Stimulated activated CD8-positive, alpha-beta memory T cell treated with anti-CD3 and anti-CD28 coated beads, Interleukin-12 subunit alpha, Interleukin-12 subunit beta, amount 100 ng/mL, for 24 hours (primary cell): ENCODE results near the gene SPRN.
"Not testable (repeated sequence)": the region's sequence is repeated elsewhere in the genome, so short reads cannot be mapped to it uniquely, and the experiment has no call there.

Experiments
- DNase-seq: peaks from one replicate; pipeline ENCODE4 v3.0.0-alpha.2; 2020; ENCODE audit errors: extremely low read depth

The SPRN gene

DNA sequence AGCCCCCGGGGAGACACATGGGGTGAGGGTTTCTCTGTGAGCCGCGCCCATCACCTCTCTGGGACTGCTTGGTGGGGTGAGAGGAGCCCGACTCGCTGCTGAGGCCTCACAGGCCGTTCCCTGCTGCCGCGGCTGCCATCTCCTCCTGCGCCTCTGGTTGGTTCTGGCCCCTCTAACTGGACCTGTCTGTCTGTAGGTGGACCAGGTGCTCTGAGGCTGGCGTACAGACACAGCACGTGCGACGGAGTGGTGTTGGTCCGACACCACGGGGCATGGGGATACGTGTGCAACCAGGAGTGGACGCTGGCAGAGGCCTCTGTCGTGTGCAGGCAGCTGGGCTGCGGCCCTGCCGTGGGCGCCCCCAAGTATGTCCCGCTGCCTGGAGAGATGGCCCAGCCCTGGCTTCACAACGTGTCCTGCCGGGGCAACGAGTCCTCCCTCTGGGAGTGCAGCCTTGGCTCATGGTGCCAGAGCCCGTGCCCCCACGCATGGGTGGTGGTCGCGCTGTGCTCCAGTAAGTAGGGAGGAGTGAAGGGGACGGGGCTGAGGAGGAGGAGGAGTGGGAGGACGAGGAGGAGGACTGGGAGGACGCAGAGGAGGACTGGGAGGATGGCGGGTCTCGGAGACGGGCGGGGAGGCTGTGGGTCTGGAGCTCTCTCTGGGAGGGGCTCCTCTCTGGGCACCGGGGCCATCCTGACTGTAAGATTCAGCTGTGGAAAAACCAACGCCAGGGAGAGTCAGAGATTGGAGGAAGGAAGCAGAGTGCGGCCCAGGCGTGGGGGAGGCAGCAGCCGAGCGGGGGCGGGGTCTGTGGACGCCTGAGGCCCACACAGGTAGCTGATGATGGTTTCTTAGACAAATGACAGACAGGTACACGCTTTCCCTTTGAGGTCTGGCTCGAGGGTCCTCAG is 31.9 kb upstream of the SPRN start:
- no peak for DNase-seq

GRCh38 chr10:133455611-133456031 is 31.2 kb upstream of the SPRN start:
- no peak for DNase-seq

DNA sequence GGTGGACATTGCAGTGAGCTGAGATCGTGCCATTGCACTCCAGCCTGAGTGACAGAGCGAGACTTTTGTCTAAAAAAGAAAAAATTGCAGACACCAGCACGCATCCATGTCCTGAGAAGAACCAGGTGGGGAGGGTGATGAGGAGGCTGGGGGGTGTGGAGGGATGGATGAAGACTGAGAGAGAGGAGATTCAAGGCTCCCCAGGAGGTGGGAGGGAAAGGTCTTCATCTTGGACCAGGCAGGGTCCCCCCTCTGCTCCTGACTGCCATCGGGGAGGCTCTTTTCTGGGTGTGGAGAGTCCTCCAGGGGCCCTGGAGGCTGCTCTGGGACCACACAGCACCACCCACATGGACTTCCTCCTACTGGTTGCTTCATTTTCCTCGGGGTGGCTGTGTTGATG is 30.8 kb upstream of the SPRN start:
- no peak for DNase-seq

GRCh38 chr10:133454204-133454893 is 29.9 kb upstream of the SPRN start:
- no peak for DNase-seq

- no peak for DNase-seq
These were observed 29.2 kb upstream of the SPRN start, which contains the start of gene SCART1 for GRCh38 chr10:133453516-133454203. TSS of gene SCART1 (plus strand) at chr10:133453945. CDS start at chr10:133453998, 53 bp downstream.

- no peak for DNase-seq
These were observed 28.0 kb upstream of the SPRN start for GRCh38 chr10:133452453-133452852.

DNA sequence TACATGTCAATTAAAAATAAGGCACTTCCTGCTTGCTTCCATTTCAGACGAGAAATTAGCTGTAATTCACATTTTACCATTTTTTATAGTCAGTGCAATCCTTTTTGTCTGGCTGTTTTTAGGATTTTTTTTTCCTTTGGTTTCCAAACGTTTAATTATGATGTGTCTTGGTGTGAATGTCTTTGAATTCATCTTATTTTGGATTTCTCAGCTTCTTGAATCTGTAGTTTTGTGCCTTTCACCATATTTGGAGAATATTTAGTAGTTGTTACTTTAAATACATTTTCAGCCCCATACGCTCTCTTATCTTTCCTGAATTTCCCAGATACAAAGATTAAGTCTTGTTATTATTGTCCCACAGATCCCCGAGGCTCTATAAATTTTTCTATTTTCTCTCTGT is 26.9 kb upstream of the SPRN start:
- DNase-seq, result no peak

- DNase-seq, result no peak
These were observed 23.7 kb upstream of the SPRN start for GRCh38 chr10:133448120-133448519.

GRCh38 chr10:133446979-133447378 is 22.6 kb upstream of the SPRN start:
- no peak for DNase-seq

DNA sequence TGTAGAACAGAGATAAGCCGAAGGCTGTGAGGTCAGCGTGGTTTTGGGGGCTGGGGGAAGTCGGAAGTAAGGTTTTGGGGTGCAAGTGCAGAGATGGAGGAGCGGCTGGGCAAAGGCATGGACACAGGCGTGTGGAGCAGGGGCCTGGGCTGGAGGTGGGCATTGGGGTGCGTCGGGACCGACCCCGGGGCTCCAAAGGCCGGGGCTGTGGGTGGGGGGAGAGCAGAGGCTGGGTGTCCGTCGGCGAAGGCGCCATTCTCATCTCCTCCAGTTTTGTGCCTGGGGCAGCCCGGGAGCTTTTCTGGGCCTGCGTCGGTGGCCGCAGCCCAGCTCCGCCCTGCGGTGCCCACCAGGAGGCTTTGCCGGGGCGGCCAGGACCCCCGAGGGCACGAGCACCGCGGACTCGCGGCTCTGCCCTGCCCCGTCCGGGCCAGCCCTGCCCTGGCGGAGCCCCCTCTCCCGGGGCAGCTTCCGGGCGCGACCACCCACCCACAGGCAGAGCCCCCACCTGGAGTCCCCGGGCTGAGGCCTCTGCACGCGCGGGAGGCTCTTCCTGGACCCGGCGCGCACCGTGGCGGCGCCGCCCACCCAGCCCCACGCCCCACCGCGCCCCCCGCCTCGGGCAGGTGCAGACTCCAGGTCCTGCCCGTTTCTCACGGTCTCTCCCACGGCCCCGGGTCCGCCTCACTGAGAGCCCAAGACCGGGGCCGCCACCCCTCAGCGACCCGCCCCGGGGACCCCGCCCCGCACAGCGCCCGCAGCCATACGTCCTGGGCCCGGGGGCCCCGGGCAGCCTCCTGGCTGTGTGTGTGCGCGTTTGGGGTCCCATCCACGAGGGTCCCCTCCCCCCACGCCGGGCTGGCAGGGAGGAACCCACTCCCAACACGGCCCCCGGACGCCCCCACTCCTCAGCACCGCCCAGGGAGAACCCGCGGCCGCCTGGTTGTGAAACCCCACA is 21.6 kb upstream of the SPRN start:
- no peak for DNase-seq

DNA sequence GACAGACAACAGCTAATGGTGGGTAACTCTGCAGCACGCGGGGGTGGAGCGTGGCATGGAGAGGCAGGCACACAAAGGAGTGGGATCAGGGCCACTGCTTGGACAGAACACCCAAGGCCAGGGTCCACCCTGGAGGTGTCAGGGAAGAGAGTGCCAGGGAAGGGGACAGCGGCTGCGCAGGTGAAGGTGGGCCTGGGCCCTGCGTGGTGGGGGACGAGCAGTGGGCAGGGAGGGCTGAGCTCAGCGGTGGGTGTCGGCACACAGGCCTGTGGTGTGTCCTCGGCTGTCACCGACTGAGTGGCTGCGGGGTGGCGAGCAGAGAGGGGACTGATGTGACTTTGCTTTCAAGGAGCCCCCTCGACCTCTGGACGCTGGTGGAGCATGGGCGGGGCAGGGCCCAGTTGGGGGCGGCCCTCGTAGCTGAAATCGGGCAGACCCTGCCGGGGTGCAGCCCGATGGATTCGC is 20.9 kb upstream of the SPRN start:
- DNase-seq, result no peak

DNA sequence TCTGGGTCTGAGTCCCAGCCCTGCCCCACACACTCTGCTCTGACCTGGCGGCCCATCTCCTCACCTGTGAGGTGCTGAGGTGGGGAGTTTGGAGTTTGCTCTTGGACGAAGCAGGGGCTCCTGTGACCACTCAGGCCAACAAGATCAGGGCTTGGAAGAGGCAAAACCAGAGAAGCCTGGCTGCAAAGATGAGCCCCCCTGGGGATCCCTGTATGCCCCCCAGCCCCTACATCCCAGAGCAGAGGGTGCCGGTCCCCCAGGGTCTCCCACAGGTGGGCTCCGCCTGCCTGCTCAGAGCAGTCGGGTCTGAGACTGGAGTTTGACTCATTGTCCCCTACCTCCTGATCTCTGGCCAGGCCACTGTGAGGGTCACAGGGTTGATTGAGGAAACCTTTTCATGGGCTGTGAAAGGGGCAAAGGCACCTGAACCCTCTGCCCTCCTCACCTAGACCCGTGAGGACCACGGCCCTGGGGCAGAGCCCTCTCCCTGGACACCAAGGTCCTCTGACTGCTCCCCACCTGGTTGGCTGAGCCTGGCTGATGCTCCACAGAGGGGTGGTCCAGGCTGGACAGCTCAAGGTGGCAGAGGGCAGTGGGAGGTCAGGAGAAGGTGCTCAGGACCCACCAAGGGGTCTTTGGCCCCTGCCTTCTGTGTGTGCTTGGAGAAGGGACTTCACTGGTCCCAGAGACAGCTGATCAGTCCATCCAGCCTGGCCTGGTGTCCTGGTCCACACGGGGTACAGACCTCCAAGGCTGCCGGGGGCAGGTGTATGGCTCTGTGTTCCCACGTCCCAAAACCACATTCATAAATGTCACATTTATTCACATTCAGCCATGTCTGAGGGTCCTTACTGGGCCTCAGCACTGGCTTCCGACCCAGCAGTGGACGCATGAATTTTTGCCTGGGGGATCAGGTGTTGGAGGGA is 20.2 kb upstream of the SPRN start:
- no peak for DNase-seq

- no peak for DNase-seq
These were observed 18.8 kb upstream of the SPRN start for GRCh38 chr10:133442967-133443924.

GRCh38 chr10:133442191-133442966 is 18.0 kb upstream of the SPRN start:
- peak; percentile 3 for DNase-seq

DNA sequence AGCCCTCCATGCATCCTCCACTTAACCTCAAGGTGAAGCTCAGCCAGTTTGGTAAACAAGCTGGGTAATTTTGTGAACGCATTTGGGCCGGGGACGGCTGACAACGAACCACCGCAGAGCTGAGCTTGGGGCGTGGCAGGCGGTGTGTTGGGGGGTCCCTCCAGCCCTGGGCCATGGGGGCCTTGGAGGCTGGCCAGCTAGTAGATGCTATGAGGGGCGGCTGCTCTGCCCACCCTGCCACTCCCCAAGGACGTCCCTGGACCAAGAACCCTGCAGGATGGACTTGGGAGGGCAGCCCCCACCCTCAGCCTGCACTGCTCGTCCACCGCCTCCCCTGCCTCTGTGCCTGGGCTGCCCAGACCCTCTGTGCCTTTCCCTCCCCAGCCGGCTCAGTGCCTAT is 17.4 kb upstream of the SPRN start:
- no peak for DNase-seq

DNA sequence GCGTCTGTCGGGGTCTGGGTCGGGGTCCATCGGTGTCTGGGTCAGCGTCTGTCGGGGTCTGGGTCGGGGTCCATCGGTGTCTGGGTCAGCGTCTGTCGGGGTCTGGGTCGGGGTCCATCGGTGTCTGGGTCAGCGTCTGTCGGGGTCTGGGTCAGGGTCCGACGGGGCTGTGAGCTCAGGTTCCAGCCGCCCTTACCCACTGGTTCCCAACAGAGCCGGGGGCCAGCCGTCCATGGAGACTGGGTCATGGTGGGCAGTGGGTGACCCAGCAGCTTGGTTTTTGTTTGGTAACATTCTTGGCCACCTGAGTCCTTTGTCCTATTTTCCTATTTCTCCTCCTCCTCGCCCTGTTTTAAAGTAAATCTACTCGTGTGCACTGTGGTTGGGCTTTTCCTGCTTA is 16.9 kb upstream of the SPRN start:
- not testable (repeated sequence) for DNase-seq

GRCh38 chr10:133440633-133441285 is 16.3 kb upstream of the SPRN start:
- no peak for DNase-seq
